Measurements from ENCODE around the gene CAMK1G. TPM values are rescaled to one million over a fixed set of nuclear protein-coding genes. Genes with fewer than 3 reads are reported as not detected.

Gene CAMK1G
- polyA plus RNA-seq, 4 donors, result 4.1 to 6.4 (median 5.1) TPM

DNA sequence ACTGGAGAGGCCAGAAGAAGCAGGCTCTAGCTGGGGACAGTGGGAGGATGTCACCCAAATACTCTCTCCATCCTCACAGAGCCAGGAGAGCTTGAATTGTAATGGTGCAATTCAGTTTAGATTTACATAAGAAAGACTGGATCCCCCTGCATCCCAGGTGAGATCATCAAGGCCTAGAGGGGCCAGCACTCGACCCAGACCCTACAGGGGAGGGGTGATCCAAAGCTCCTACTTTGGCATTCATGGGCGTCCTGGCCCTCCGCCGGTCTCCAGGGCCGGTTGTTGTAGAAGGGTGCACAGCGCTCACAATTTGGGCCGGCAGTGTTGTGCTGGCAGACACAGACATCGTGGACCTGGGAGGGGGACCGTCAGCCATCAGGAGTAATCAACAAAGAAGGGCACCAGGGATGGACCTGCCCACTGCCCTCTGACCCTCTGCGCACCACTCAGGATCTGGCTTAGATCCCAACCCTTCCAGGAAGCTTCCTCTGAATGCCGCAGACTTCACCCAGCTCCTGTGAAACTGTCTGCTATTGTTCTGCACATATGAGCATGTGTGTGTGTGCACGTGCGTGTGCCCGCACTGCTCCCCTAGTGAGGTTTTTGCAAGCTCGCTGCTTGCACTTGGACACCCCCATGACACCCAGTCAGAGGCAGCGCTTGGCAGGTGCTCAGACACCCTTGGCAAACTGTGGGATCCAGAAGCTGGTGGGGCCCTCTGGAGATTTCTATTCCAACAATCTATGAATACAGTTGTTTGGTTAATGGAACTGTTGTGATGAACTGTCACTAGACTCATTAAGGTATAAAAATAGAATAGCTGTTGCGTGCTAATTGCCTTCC is 47.1 kb downstream of the CAMK1G start:
- no peak for DNase-seq (ENCODE audit: low read depth in 4 of 4, low spot score in 2 of 4)

DNA sequence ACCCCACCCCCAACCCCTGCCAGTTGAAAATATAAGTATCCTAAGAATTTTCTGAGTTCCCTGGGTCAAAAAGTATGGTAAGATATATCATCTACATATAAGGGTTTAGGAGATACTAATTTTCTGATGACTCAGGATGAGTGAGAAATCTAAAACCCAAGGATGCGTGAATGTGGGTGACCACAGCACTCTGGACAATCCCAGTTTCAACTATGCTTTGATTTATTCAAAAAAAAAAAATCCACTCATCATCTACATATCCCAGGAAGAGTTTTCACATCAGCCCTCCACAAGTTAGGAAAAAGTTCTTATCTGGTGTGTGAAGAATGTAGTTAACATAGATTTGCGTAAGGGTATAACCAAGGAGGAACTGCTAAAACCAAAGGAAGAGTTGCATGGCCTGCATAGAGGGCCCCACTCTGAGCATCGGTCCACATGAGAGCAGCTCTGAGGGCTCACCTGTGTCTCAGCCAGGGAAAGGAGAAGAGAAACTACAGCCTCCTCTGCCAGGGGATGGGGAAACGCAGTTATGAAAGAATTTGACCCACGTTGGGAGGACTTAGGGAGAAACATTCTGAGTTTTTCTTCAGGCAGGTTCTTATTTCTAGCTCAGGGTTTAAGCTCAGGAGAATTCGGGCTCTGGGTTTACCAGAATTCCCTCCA is 50.0 kb downstream of the CAMK1G start:
- no peak for DNase-seq (ENCODE audit: low read depth in 4 of 4, low spot score in 2 of 4)

DNA sequence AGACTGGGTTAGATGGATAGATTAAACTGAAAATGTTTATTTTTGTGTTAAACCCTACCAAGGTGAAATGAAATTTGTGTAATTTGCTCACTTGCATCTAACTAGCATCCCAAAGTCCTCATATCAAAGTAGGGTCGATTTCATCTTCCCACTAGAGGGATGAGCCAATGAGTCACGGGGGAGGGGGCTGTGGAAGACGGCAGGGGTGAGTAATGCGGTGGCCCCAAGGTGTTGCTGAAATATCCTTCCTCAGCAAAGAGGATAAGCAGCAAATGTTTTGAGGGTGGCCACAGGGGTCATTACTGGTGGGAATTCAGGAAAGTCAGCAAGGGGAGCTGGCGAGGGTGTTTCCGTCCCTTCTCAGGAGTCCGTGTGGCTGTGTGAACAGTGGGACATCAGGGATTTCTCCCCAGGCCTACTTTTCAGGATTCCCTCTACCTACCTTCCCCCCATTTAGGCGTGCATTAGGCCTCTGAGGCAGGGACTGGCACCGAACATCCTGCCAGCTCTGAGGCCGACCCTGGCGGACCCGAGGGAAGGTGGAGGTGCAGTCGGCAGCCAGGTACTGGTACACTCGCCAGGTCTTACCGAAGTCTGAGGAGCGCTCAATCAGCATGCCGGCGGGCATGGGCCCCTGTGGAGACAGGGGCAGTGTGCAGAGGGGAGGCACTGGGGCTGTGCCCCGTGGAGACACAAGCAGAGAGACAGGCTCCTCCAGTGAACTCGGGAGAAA is 50.7 kb downstream of the CAMK1G start:
- DNase-seq (ENCODE audit: low read depth in 4 of 4, low spot score in 2 of 4), result no peak

DNA sequence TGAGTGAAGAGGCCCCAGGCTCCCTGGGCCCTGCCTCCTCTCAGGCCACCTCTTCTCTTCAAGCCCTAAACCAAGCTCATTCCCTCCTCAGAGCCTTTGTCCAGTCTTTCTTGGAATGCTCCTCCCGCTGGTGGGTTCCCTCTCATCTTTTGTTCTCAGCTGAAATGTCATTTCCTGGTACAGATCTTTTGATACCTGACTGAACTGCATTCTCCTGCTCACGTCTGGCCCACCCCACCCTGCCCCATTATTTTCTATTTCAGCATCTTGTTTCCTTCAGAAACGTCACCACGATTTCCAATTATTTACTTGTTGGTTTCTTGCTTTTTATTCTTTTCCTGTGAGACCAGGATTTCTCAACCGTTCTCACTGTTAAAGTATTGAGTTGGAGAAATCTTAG is 52.3 kb downstream of the CAMK1G start:
- DNase-seq (ENCODE audit: low read depth in 4 of 4, low spot score in 2 of 4), result no peak

DNA sequence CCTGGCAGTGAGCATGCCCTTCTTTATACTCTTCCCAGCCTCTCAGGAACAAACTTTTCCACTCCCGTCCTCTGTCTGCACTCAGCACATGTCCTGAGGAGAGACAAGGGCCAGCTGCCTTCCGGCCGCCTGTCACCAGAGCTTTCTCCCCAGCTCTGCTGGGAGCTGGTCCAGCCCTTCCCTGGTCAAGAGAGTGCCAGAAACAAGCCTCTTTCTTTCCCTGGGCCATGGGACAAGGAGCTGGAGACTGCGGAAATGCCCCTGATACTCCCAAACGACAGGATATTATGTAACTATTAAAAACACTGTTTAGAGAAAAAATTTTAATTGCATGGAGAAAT is 58.3 kb downstream of the CAMK1G start:
- DNase-seq (ENCODE audit: low read depth in 4 of 4, low spot score in 2 of 4), result peak in 3 of 4 donors; percentile 23 to 80 (median 69)

DNA sequence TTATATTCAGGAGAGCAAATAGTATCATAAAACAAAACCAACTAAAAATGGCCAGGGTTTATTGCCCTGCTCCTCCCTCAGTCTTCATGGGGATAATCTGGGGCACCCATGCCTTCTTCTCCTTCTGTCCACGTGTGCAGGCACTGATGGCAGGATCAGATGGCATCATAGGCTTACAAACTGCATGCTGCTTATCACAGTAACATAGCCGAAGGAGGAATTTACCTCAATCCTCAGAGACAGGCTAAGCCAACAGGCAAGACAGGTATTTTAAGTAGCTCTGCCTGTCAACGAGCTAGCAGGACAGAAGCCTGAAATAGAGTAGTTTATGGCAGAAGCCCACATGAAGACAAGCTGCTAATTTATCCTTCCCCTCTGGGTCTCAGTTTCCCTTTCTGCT is 59.3 kb downstream of the CAMK1G start:
- no peak for DNase-seq (ENCODE audit: low read depth in 4 of 4, low spot score in 2 of 4)

DNA sequence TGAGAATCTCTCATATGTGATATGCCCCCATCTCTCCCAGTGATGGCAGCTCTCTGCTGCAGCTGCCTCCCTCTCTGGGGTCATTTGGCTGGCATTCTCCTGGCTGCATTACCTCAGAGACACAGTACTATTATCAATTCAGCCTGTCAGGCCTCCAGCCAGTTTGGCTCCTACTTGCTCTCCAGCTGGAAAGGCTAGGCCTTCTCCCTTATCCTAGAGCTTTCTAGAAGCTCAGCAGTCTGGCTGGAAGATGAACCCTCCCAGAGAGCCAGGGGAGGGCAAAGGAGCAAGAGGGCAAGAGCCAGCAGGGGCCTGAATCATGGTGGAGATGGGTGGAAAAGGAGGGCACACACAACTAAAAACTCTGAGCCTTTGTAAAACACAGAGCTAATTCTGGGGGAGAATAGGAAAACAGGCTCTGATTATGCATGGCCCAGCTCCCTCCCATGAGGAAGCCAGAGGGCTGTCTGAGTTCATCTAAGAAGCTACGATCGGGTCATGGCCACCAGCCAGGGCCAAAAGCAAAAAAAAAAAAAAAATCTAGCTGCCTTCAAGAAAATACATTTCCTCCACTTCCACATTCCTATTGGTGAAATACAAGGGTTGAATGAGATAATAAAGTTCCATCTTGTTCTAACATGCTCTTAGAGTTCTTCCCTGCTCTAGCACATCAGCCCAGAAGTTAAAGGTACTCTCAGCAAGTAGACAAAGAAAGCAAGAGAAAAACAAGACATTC is 59.9 kb downstream of the CAMK1G start:
- DNase-seq (ENCODE audit: low read depth in 4 of 4, low spot score in 2 of 4), result no peak

DNA sequence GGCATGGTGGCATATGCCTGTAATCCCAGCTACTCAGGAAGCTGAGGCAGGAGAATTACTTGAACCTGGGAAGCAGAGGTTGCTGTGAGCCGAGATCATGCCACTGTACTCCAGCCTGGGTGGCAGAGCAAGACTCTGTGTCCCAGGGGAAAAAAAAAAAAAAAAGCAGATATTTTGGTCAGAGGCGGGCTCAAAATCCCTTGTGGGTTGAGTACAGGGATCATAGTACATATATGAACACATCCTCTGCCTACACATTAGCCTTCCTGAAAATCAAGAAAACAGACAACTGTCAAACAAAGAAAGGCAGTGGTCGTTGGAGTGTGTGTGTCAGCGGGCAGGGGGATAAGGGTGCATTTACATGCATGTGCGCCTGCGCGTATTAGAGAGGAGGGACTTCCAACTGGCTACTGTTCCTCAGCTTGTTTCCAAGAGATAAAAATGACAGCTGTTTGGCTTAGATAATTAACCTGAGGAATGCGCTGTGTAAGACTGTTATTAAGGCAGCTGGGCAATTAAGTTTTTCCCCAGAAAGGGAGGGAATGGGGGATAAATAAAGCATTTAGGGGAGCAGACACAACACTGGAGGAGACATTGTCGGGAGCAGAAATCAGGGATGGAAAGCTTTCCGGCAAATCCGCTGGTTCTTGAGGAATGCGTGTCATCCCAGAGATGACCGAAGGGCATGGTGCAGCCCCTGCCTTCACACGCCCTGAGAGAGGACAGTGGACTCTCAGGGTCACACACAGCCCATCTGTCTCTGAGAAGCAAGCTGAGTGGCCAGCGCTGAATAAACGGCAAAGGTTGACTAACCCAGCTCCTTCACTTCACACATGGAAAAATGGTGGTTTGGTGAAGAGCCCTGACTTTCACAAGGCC is 62.3 kb downstream of the CAMK1G start:
- DNase-seq (ENCODE audit: low read depth in 4 of 4, low spot score in 2 of 4), result no peak

DNA sequence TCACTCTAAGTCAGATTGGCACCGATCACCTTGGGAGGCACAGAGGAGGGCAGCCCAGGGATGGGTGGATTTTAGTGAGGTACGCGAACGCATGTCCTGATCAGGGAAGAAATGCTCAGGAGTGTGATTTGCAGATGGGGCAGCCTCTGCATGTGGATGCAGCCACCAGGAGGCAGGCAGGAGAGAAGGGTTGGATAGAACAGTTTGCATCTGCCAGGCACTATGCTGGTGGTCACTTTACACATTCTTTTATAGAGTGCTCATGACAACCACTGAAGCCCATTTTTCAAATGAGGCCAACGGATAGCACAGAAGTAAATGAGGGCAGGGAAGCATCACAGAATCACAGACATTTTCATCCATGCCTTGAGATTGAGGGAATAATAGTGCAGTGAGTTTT is 63.0 kb downstream of the CAMK1G start:
- no peak for DNase-seq (ENCODE audit: low read depth in 4 of 4, low spot score in 2 of 4)

DNA sequence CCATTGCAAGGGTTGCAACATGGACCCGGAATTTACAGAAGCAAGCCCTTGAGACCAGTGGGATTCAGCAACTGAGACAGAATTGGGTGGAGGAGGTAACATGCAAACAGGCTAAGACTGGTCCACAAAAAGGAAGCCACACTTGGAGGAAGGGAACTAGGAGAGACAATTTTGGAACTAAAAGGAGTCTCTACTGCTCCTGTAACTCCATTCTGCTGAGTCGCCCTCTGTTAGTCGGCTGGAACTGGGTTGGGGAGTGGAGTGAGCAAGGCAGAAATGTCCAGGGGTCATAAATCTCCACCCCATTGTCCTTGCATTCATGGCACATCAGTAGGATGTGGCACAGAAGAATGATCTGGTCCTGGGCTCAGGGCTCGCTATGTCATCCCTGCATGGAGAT is 63.6 kb downstream of the CAMK1G start:
- DNase-seq (ENCODE audit: low read depth in 4 of 4, low spot score in 2 of 4), result no peak

DNA sequence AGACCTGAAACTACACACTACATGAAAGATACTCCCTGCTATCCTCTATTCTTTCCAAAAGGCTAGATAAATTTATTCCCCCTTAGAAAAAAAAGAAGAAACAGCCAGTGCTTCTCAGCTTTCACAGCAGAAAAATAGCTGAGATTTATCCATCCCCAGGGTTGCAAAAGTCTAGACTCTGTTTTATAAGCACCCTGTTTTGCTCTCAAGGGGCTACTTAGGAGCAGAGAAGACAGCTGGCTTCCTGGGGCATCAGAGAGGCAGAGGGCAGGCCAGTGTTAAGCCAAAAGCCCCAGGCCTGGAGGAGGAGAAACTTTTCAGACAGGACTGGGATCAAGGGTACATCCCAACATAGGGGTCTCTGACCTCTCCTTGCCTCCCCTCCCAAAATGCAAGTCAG is 64.8 kb downstream of the CAMK1G start:
- no peak for DNase-seq (ENCODE audit: low read depth in 4 of 4, low spot score in 2 of 4)

DNA sequence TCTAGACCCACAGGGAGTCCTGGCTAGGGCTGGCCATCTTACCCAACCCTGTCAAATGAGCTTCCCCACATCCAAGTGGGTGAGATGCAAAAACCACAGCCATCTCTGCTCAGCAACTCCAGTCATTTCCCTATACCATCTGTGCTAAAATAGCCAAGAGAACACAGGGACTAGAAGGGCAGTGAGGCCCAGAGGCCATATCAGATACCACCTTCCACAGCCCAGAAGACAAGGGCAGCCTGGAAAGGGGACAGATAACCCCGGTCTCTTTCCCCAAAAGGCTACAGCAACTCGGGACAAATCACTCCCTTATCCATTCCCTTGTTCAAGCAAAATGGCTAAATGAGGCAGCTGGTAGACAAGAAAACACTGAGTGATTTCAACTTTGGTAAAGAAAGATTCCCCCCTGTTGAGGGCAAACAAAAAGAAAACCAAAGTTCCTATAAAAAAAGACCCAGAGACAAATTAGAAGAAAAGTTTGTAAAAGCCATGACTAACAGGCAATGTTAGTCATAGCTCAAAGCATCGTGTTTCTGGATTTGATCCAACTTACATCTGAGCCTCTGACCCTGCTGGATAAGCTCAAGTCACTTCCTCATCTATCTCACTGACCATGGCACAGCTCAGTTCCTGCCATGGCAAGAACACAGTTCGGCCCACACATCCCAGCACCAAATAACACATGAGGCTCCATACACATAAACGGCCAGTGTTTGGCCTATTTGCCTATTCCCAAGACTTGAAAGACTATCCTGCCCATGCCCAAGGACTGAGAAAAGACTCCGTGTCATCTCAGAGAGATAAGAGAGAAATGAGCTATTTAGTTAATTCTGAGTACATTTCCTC is 65.6 kb downstream of the CAMK1G start:
- no peak for DNase-seq (ENCODE audit: low read depth in 4 of 4, low spot score in 2 of 4)

DNA sequence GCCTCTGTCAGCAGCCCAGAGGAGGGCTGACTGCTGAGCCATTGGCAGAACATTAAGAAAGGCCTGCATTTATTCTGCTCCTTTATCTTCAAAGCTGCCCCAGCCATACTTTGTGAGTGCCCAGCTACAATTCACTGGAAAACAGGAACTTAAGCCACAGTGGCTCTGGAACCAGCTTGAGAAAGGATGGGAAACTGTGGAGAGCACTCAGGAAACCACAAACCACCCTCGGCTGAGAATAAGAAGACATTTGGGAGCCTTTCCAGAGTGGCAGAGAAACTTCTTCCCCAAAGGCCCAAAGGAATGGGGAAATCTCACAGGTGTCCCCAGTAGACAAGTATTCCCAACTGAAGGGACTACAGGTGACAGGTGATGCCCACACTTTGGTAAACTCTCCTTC is 66.9 kb downstream of the CAMK1G start:
- DNase-seq (ENCODE audit: low read depth in 4 of 4, low spot score in 2 of 4), result no peak

DNA sequence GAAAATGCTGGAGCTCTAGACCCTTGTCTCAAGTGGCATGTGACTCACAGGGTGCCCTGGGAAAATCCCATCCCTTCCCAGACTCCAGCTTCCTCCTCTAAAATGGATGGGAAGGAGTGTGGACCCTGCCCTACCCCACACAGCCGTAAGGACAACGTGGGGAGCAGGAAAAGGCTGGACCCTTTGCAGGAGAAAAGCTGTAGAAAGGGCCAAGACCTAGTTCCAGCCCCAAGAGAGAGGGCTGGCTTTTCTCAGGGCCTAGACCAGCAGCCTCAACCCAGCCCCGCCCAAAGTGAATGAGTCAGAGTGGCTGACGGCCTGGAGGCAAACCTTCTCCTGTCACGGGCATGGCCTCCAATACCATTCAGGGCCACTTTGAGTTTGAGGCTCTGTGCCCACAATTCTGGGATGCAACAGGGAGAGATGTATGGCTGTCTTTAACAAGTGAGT is 67.6 kb downstream of the CAMK1G start:
- no peak for DNase-seq (ENCODE audit: low read depth in 4 of 4, low spot score in 2 of 4)

DNA sequence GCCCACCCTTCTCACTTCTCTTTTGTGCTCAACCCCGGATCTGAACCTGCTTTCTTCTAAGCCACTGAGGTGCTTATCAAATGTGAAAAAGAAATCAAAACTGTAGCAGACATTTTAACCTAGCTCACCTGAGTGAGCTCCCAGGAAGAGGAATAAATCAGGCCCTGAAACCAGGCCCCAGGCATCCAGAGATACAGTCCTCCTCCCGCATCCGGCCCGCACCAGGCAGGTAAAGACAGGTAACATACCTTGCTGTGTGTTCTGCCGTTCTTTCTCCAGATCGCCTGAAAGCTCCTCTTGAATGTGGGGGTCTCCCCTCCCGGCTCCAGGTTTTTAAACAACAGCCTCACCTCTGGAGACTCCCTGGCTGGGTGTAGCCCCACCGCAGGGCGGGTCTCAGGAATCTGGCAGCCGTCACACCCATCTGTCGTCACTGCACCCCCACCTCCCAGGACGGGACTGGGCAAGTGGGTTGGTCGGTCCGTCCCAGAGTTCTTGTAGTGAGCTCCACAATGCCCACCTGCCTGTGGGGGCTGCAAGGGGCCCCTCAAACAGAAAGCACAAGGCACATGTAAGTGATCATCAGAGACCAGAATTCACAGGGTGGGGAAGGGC is 68.7 kb downstream of the CAMK1G start, which contains the start of gene LAMB3:
Gene LAMB3 (minus strand): TSS at position 305 of the 615 bp plus-strand sequence. CDS start 1,481 bp downstream, outside the sequence.
- DNase-seq (ENCODE audit: low read depth in 4 of 4, low spot score in 2 of 4), result no peak

DNA sequence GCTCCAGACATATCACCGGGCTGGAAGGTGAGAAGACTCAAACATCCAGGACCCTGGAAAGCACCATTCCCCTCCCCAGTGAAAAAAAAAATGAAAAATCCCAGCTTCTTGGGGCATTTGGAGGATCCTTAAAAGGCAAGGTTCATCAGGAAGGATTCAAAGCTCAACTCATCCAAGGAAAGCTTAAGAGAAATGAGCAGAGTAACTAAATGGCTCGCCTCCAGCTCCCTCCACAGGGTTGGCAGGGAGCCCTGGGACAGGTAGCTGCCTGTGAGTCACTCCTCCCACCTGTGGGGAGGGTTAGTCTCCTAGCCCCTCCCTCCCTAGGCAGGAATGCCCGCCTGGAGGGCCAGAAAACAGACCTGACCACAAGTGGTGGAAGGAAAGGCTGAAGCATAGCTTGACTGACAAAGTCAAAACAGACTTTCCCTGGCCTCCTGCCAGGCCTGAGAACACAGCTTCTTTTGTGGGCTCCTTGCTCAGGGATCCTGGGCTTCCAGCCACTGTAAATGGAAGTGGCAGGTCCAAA is 69.4 kb downstream of the CAMK1G start:
- no peak for DNase-seq (ENCODE audit: low read depth in 4 of 4, low spot score in 2 of 4)

DNA sequence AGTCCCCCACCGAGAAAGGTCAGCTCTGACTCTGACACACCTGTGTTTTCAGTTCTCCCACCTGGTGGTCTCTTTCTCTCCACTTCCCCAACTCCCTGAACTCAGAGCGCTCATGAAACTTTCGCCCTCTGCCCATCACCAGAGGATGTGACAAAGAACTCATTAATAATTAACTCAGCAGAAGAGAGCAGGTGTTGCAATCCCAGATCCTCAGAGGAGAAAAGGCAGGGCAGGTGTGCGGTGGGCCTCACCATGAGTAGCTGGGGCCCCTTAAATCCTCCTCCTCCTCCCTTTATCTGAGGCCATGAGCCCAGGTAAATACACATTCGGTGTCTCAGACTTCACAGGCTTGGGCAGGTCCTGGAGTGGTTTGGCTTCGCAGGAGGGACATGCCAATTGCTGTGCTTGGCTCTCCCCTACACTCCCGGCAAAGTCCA is 70.4 kb downstream of the CAMK1G start:
- DNase-seq (ENCODE audit: low read depth in 4 of 4, low spot score in 2 of 4), result no peak
